ENCODE measurements around the gene ANKRD17. TPM values are rescaled to one million over a fixed set of nuclear protein-coding genes. Genes with fewer than 3 reads are reported as not detected.
A peak's percentile ranks its signal among the peaks of the same experiment; 100 is the strongest.

Gene ANKRD17
- total and polyA plus RNA-seq, 2 of the 4 experiments (the other 2 are of a cell fraction), result 28.5 to 75.3 TPM

DNA sequence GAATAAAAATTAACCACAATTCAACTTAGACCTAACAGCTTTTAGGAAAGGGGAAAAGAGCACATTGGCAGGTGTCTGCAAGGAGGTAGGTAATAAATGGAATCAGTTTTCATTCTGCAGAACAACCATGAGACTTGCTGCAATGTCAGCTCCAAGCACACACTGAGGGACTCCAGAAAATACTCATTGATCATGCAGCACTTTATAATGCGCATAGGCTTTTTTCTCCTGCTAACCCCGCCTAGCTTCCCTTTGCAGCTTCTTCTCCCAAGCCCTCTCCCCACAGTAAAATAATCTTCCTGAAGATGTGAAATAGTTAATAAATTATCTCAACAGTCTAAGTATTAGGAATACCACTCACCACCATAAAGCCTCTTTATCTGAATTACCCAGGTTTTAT lies 36.9 kb downstream of the ANKRD17 start (continued):
- TF ChIP-seq, protein P1, sequence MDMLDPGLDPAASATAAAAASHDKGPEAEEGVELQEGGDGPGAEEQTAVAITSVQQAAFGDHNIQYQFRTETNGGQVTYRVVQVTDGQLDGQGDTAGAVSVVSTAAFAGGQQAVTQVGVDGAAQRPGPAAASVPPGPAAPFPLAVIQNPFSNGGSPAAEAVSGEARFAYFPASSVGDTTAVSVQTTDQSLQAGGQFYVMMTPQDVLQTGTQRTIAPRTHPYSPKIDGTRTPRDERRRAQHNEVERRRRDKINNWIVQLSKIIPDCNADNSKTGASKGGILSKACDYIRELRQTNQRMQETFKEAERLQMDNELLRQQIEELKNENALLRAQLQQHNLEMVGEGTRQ (IDR thresholded peaks at IDR 0.05; ENCODE audit: low read depth, low read length), result no peak
- TF ChIP-seq POLR2A (IDR thresholded peaks at IDR 0.05; ENCODE audit: low read depth, low read length) (no peak), MXI1 (IDR thresholded peaks at IDR 0.05; ENCODE audit: borderline replicate concordance, low read depth, low read length) (no peak), NFE2L2 (IDR thresholded peaks at IDR 0.05; ENCODE audit: low read depth, low read length) (no peak), CEBPB (IDR thresholded peaks at IDR 0.05; ENCODE audit: low read depth, low read length) (no peak), SMC3 (IDR thresholded peaks at IDR 0.05; ENCODE audit: low read depth, low read length) (no peak)

DNA sequence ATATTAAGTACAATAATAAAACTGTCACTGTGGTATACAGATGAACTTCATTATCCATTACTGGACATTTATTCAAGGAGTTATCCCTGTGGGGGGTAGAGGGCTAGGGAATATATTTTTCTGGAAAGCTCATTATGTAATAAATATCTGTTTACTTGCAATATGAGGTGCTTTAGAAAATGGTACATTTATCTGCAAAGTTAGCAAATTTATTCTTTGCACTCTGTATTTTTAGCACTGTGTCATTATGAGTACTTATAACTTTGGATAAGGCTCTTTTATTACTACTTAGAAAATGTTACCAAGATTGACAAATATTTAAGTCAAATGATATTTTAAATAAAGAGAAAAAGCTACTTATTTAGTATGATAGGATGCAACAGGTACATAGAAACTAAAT lies 37.8 kb downstream of the ANKRD17 start:
- Histone ChIP-seq H3K4me2 (ENCODE audit: low read depth, low read length) (no peak overlapping the region), H3K23ac (ENCODE audit: low read depth, low read length) (no peak overlapping the region), H2BK120ac (ENCODE audit: low read depth, low read length) (no peak overlapping the region), H3K9ac (ENCODE audit: low read depth, low read length) (no peak overlapping the region), H4K20me1 (ENCODE audit: insufficient read depth, low read length) (peaks cover 17% of the 10 kb centered on the region; the same call in 1 of the 2 replicates), H2AFZ (replicated peaks; ENCODE audit: low read length, poor library complexity) (no peak overlapping the region), H4K5ac (ENCODE audit: low read depth, low read length) (no peak overlapping the region), H2AK5ac (ENCODE audit: low read depth, low read length) (no peak overlapping the region), H2BK15ac (ENCODE audit: low read depth, low read length) (no peak overlapping the region), H3K36me3 (ENCODE audit: control insufficient read depth, insufficient read depth, low read length) (no peaks in the 10 kb centered on the region), H3K9me3 (ENCODE audit: control insufficient read depth, insufficient read depth, low read length) (no peaks in the 10 kb centered on the region), H3K4ac (ENCODE audit: low read depth, low read length) (no peak overlapping the region), H3K79me1 (ENCODE audit: low read depth in 1 of 2, low read length in 2 of 2) (peaks cover 2 to 37% of the 10 kb centered on the region in 2 experiments; a peak in 3 of 4 replicates), H3K4me3 (ENCODE audit: insufficient read depth, low read depth, low read length) (no peak overlapping the region), H2AK9ac (replicated peaks; ENCODE audit: low read depth, low read length, poor library complexity) (no peak overlapping the region), H2BK5ac (ENCODE audit: low read depth, low read length, poor library complexity, severe bottlenecking) (no peak overlapping the region), H3K56ac (ENCODE audit: extremely low read depth, insufficient read depth, low read length) (no peak overlapping the region), H3K18ac (ENCODE audit: low read depth, low read length) (no peak overlapping the region), H3K4me1 (ENCODE audit: control insufficient read depth, insufficient read depth, low read length) (peaks cover 3% of the 10 kb centered on the region), H4K91ac (ENCODE audit: insufficient read depth, low read depth, low read length) (no peak overlapping the region), H3K27ac (ENCODE audit: insufficient read depth, low read length) (no peak overlapping the region), H2BK20ac (ENCODE audit: low read depth, low read length) (no peak overlapping the region), H4K8ac (ENCODE audit: low read depth in 2 of 2, low read length in 2 of 2) (no peak overlapping the region), H3K14ac (replicated peaks; ENCODE audit: low read depth, low read length) (no peak overlapping the region), H3K27me3 (ENCODE audit: control insufficient read depth, insufficient read depth, low read length) (no peaks in the 10 kb centered on the region), H3K9me1 (ENCODE audit: insufficient read depth, low read length) (peaks cover 1% of the 10 kb centered on the region; the same call in 1 of the 2 replicates)
- TF ChIP-seq, protein P2, sequence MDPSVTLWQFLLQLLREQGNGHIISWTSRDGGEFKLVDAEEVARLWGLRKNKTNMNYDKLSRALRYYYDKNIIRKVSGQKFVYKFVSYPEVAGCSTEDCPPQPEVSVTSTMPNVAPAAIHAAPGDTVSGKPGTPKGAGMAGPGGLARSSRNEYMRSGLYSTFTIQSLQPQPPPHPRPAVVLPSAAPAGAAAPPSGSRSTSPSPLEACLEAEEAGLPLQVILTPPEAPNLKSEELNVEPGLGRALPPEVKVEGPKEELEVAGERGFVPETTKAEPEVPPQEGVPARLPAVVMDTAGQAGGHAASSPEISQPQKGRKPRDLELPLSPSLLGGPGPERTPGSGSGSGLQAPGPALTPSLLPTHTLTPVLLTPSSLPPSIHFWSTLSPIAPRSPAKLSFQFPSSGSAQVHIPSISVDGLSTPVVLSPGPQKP (IDR thresholded peaks at IDR 0.05; ENCODE audit: borderline replicate concordance, low read depth, low read length), result no peak
- TF ChIP-seq, protein P3, sequence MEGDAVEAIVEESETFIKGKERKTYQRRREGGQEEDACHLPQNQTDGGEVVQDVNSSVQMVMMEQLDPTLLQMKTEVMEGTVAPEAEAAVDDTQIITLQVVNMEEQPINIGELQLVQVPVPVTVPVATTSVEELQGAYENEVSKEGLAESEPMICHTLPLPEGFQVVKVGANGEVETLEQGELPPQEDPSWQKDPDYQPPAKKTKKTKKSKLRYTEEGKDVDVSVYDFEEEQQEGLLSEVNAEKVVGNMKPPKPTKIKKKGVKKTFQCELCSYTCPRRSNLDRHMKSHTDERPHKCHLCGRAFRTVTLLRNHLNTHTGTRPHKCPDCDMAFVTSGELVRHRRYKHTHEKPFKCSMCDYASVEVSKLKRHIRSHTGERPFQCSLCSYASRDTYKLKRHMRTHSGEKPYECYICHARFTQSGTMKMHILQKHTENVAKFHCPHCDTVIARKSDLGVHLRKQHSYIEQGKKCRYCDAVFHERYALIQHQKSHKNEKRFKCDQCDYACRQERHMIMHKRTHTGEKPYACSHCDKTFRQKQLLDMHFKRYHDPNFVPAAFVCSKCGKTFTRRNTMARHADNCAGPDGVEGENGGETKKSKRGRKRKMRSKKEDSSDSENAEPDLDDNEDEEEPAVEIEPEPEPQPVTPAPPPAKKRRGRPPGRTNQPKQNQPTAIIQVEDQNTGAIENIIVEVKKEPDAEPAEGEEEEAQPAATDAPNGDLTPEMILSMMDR (conservative IDR thresholded peaks at IDR 0.05; ENCODE audit: low read depth, low read length), result no peak
- TF ChIP-seq SMC3 (IDR thresholded peaks at IDR 0.05; ENCODE audit: low read depth, low read length), result no peak
- peak; percentile 19; the same call in 1 of the 2 replicates for TF ChIP-seq MAFK (IDR thresholded peaks at IDR 0.05; ENCODE audit: low read depth, low read length)
- no peak for TF ChIP-seq FOS (IDR thresholded peaks at IDR 0.05; ENCODE audit: low read depth, low read length)
- TF ChIP-seq NFE2L2 (IDR thresholded peaks at IDR 0.05; ENCODE audit: low read depth, low read length), result no peak
- TF ChIP-seq BHLHE40 (IDR thresholded peaks at IDR 0.05; ENCODE audit: low read depth, low read length), result no peak
- intact Hi-C loops (cut with micrococcal nuclease) (loop anchor here (5.0 kb wide), 1 partner anchor 36 kb away; the partner anchor contains the start of gene ANKRD17), dilution Hi-C loops (cut with HindIII; ENCODE audit: low sequenced_read_pairs, unreplicated experiment) (no loop called here), in situ Hi-C loops (cut with MboI; ENCODE audit: low sequenced_read_pairs) (no loop called here)
- BruUV-seq (replicated peaks), result no TSS peak
- no peak for ATAC-seq (ENCODE audit: low read depth)
- CTCF ChIA-PET, result no interaction called here
- POLR2A ChIA-PET (ENCODE audit: unreplicated experiment), result no interaction called here
- no peak for DNase-seq

All from IMR-90 (cell line).